ENCODE data around the gene CHRNA1. TPM values are rescaled to one million over a fixed set of nuclear protein-coding genes. Genes with fewer than 3 reads are reported as not detected.
A peak's percentile ranks its signal among the peaks of the same experiment; 100 is the strongest.

Gene CHRNA1
- total RNA-seq, 2 donors from 2014 or later: not detected

GRCh38 chr2:174759381-174760065, 4.7 kb downstream of the CHRNA1 start:
- H3K27ac Mint-ChIP-seq: no peak overlapping the region
- 50 to 86% methylated on average over 2 to 11 of the region's 11 CpGs for WGBS, 2 experiments (ENCODE audit: insufficient coverage in 1 of 2, insufficient read length in 1 of 2)
- H3K4me1 Mint-ChIP-seq: peaks cover 2% of the 10 kb centered on the region
- H3K36me3 ChIP-seq (ENCODE audit: control insufficient read depth, insufficient read depth, low read length): no peaks in the 10 kb centered on the region
- H3K27ac ChIP-seq (ENCODE audit: low read depth, low read length): no peak overlapping the region
- H3K27me3 Mint-ChIP-seq (ENCODE audit: insufficient read depth): no peaks in the 10 kb centered on the region
- H3K4me3 ChIP-seq (ENCODE audit: low read length): no peak overlapping the region
- H3K9ac ChIP-seq (ENCODE audit: extremely low read depth, low read length, poor library complexity, severe bottlenecking): no peak overlapping the region
- H3K9me3 Mint-ChIP-seq: no peaks in the 10 kb centered on the region
- no peak overlapping the region for H3K4me3 Mint-ChIP-seq
- peak; percentile 20 for DNase-seq
- TF ChIP-seq CTCF (conservative IDR thresholded peaks at IDR 0.05): no peak
- no peaks in the 10 kb centered on the region for H3K4me1 ChIP-seq (ENCODE audit: control insufficient read depth, insufficient read depth, low read length)
- no peaks in the 10 kb centered on the region for H3K27me3 ChIP-seq (ENCODE audit: control insufficient read depth, insufficient read depth, low read length, poor library complexity, severe bottlenecking)
- H3K9me3 ChIP-seq (ENCODE audit: control insufficient read depth, low read length): no peaks in the 10 kb centered on the region
- H3K36me3 Mint-ChIP-seq (ENCODE audit: low read depth): no peaks in the 10 kb centered on the region

GRCh38 chr2:174756743-174757142, 7.5 kb downstream of the CHRNA1 start:
- Mint-ChIP-seq H3K27ac (no peak overlapping the region), H3K4me1 (no peaks in the 10 kb centered on the region), H3K27me3 (ENCODE audit: insufficient read depth) (no peaks in the 10 kb centered on the region), H3K9me3 (no peaks in the 10 kb centered on the region), H3K4me3 (no peak overlapping the region), H3K36me3 (ENCODE audit: low read depth) (no peaks in the 10 kb centered on the region)
- no peak overlapping the region for H3K4me3 ChIP-seq (ENCODE audit: low read length)
- H3K27ac ChIP-seq (ENCODE audit: low read depth, low read length): no peak overlapping the region
- no peak overlapping the region for H3K9ac ChIP-seq (ENCODE audit: extremely low read depth, low read length, poor library complexity, severe bottlenecking)
- no peak for TF ChIP-seq CTCF (conservative IDR thresholded peaks at IDR 0.05)
- no peaks in the 10 kb centered on the region for H3K9me3 ChIP-seq (ENCODE audit: control insufficient read depth, low read length)
- H3K4me1 ChIP-seq (ENCODE audit: control insufficient read depth, insufficient read depth, low read length): no peaks in the 10 kb centered on the region
- H3K27me3 ChIP-seq (ENCODE audit: control insufficient read depth, insufficient read depth, low read length, poor library complexity, severe bottlenecking): no peaks in the 10 kb centered on the region
- H3K36me3 ChIP-seq (ENCODE audit: control insufficient read depth, insufficient read depth, low read length): no peaks in the 10 kb centered on the region
- WGBS, 2 experiments (ENCODE audit: insufficient coverage in 1 of 2, insufficient read length in 1 of 2): 84 to 85% methylated on average over 10 of the region's 10 CpGs
- DNase-seq: peak; percentile 30

- no peaks in the 10 kb centered on the region for H3K9me3 ChIP-seq (ENCODE audit: control insufficient read depth, low read length)
- H3K9ac ChIP-seq (ENCODE audit: extremely low read depth, low read length, poor library complexity, severe bottlenecking): no peak overlapping the region
- H3K27me3 Mint-ChIP-seq (ENCODE audit: insufficient read depth): no peaks in the 10 kb centered on the region
- H3K27ac ChIP-seq (ENCODE audit: low read depth, low read length): no peak overlapping the region
- no peak for DNase-seq
- no peak overlapping the region for H3K4me3 Mint-ChIP-seq
- no peaks in the 10 kb centered on the region for H3K4me1 ChIP-seq (ENCODE audit: control insufficient read depth, insufficient read depth, low read length)
- no peaks in the 10 kb centered on the region for H3K27me3 ChIP-seq (ENCODE audit: control insufficient read depth, insufficient read depth, low read length, poor library complexity, severe bottlenecking)
- no peaks in the 10 kb centered on the region for H3K9me3 Mint-ChIP-seq
- H3K27ac Mint-ChIP-seq: peak overlapping the region; percentile 48
- H3K36me3 Mint-ChIP-seq (ENCODE audit: low read depth): no peaks in the 10 kb centered on the region
- H3K4me1 Mint-ChIP-seq: peaks cover 16% of the 10 kb centered on the region
- H3K4me3 ChIP-seq (ENCODE audit: low read length): no peak overlapping the region
- no peak for TF ChIP-seq CTCF (conservative IDR thresholded peaks at IDR 0.05)
- H3K36me3 ChIP-seq (ENCODE audit: control insufficient read depth, insufficient read depth, low read length): no peaks in the 10 kb centered on the region
- 93 to 97% methylated on average over 10 to 13 of the region's 13 CpGs for whole genome bisulfite sequencing, 2 experiments (ENCODE audit: insufficient coverage in 1 of 2, insufficient read length in 1 of 2)
Measured at GRCh38 chr2:174753038-174753633, 11.1 kb downstream of the CHRNA1 start.
